Activated CD8-positive, alpha-beta memory T cell treated with anti-CD3 and anti-CD28 coated beads for 24 hours (primary cell): ENCODE data around the gene RAB28.

Source experiments
- DNase-seq: peaks from one replicate; pipeline ENCODE4 v3.0.0-alpha.2; 2020

RAB28 gene

DNA sequence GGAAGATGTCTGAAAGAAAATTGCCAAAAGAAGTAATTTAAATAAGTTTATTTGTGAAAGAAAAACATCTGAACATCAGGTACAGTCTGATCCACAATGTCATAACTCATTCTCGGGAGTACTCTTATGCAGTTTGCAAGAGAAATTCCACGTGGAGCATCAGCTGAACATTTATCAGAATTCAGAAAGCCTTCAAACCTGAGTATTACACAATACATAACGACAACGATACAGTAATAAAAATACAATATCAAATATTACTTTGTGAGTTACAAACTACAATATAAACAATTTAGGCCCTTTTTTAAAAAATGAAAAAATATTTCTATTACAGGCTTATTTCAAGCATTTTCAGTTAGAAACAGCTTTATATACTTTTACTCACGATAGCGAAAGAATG is 116.4 kb downstream of the RAB28 start:
- no peak for DNase-seq

DNA sequence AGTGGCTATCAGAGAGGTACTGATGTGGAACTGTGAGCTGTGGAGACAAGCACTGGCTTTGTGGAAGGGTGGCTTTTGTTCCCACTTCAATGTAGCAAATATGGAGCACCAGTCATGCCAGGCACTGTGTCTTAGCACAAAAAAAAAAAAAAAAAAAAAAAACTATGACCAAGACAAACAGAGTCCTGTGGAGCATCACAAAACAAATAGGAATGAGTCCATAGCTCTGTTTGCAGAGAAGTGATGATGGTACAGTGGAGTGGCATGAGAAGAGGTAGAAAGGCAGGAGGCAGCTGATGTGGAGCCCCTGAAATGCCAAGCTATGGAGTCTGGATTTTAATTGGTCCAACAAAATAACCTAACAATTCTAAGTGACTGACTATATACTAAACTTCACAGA is 116.9 kb downstream of the RAB28 start:
- DNase-seq: no peak

DNA sequence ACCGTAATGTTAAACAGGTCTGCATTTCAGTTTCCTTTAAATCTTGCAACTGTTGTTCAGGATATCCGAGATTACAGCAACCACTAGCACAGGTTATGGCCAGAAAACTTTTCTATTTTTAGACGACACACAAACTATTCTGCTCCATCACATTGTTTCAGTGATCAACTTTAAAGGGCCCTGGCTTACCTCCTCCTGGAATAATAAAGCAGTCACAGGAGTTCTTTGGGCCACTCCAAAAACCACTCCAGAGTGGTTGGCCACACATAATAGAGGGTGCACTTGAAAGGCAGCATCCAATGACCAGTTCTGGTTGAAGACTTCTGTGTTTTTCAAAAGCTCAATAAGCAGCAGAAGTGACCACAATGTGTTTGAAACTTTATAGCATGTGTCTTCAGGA is 118.9 kb downstream of the RAB28 start:
- no peak for DNase-seq

DNA sequence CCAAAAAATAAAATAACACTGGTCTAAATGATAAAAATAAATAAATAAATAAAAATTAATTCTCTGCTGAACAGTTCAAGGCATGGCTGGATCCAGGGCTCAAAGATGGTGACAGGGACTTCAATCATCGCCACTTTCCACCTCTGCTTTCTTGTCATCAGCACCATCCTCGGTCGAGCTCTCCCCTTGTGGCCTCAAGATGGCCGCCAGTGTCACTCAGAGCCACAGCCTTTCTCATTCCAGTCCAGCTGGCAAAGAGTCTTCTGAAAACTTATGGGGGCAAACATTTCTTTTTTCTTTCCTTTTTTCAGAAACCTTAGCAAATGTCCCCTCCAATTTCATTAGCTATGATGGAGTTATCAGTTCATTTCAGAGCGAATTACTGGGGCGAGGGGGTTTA is 119.5 kb downstream of the RAB28 start:
- no peak for DNase-seq

DNA sequence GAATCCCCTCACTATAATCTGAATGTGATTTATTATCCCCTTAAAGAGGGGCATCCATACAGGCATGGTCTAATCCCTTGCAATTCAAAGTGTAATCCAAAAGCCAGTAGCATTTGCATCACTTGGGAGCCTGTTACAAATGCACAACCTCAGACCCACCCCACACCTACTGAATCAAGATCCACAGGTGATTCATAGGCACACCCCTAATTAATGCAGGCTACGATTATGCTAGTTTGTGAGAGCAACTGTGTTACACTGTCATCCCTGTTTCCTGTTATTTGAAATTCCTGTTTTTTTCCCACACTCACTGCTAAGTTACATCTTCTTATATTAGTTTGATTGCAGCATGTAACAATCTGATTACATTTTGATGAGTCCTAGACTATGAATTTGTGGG is 120.0 kb downstream of the RAB28 start:
- no peak for DNase-seq

DNA sequence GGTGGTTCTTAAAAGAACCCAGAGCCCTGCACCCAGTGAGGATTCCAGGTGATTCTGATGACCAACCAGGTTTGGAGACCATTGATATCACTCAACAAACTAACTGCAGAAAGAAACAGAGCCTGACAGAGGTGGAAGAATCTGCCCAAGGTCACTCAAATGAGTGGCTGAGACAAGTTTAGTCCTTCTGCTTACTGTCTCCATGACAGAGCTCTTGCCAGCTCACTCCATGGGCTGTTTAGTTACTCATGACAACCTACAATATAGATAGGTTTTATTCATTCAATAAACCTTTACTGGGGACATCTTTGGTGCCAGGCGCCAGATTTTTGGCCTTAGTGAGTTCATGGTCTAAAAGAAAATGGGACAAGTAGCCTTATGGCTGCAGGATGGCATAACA is 124.3 kb downstream of the RAB28 start:
- no peak for DNase-seq

DNA sequence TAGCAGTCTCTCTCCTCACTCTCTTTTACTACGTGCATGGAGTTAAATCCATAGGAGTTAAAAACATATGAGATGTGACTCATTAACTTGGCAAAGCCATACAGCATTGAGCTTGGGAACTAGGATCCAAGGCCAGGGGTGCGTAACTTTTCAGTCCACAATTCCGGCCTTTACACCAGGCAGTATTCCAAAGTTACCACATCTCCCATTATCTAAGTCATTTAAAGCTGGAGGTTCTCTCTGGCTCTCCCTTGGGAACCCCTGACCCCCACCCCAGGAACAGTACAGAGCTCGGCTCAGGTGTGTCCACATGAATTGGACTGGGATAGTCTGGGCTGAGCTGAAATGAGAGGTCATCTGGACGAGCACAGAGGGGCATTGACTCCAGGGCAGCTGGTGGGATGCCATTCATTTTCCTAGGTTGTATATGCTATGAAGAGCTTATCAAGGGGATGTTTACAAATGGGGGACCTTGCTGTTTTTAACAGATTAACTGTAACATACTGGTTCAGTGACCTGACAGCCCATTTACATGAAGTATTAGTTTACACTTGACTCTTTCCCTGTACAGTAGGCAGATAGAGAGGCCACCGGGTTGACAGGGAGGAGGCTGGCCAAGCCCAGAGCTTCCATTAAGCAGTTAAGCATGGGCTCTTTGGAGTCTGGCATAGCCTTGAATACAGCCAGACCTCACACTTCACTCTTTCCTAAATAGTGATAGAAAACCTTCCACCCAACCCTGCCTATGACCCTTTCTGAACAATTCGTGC is 128.8 kb downstream of the RAB28 start:
- DNase-seq: no peak

DNA sequence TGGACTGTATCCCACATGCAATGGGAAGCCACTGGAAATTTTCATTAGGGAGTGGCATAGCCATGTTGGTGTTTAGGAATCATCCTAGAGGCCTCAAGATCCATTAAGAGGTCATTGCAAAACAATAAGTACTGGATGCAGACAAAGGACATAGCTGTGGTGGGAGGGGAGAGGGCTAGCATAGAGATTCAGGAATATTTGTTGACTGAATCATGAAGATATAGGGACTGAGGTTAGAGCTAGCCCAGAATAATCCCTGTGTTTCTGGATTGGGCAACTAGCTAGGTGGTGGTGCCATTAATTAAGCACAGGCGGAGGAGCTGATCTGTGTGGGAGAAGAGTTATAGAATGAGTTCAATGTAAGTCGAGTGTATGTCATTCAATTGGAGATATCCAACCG is 135.0 kb downstream of the RAB28 start:
- no peak for DNase-seq

DNA sequence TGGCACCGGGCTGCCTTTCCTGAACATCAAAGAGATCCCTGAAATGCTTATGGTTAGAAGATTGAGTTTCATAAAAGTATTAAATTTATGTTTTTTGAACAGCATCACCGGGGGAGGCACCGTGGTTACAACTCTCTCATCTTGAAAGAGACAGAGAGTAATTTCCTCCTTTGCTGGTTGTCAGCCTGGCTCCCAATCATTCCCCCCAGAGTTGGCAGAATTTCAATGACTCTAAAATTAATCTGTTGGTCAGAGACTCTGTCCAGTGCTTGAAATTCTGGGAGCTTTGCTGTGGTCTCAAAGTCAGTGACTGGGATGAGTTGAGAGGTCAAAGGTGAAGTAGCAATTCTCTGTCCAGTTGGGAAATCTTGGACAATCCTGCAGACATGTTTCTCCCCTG is 135.9 kb downstream of the RAB28 start:
- no peak for DNase-seq

DNA sequence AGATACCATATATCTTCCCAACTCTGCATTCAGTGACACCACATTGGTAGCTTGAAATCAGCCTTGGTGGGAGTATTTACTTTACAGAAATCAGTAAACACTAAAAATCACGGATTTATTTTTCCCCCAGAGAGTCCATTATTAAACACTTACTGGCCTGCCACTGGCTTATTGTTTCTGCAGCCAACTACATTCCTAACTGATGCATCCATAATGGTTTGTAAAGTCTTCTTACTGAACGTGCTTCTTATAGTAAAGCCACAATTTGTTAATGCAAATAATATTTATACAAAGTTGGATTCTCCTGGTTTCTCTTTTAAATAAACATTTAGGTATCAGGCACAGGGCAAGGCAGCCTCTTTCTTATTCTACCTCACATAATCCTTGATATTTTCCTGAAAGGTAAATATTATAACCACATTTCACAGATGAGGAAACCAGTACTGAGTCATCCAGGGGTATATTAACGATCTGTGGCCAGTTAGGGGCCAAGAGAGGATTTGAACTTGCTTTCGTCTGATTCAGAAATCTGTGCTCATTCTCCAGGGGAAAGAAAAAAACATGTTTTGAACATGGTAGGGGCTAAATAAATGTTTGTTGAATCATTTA is 136.5 kb downstream of the RAB28 start:
- no peak for DNase-seq

DNA sequence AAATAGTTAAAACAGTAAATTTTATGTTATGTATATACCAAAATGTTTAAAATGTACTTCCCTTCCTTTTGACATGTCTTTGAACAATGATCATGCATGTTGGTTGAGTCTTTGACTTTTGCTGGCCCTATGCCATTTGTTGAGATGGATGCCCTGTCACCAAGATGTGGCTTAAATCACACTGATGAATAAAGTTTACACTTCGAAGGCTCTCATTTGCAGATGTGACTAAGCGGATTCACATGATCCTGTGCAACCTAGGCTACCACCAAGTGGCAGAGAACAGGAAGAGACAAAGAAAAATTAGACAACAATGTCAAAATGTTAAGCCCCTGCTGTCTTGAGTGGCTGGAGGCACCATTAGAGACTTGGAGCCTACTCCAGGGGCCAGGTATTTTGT is 139.9 kb downstream of the RAB28 start:
- no peak for DNase-seq

DNA sequence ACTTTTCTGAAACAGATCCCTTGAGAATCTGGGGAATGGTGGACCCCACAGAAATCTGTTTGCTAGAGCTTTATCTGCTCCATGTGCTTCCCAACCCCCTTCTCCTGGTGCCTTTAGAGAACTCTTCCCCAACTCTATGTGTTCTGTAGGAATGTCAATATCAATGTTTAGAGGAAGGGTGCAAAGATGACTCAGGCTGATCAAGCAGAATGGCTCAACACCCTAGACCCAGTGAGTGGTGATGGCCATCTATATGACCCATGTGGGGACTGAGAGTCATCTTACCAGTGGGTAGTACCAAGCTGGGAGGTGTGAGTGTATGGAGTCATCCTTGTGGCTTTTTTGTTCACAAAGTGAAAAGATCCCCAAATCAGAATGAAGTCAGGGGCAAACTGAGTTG is 143.5 kb downstream of the RAB28 start:
- no peak for DNase-seq

DNA sequence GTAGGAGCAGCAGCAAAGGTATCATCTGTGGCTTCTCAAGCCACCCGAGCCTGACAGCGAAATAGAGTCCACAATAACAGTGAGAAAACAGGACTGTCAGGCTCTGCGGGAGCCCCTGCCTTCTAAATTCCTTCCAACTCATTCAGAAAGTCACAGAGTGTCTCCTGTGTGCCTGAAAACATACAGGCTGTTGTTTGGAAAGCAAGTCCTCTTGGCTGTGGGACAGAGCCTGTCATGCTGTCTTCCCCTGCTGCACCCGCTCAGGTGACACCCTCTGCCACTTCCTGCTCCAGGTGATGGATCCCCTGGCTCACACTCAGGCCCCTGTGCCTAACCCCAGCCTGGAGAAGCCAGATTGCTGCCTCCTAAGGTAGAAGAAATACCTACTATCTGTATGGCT is 152.3 kb downstream of the RAB28 start:
- DNase-seq: no peak

DNA sequence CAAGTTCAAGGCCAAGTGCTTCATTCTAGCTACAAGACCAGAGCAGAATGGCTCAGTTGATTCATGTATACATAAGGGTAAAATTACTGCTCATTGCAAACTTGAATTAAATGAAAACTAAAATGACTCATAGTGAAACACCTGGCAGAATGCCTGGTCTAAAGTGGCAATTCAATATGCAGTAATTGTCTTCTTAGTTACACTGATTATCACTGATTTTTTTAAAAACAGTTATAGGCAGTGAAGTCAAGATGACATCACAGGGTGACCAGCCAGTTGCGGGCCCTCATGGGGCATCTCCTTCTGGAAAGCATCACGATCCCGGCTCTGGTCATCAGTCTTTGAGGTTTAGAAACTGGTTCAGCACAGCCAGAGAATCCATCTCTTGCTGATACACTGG is 154.2 kb downstream of the RAB28 start:
- no peak for DNase-seq

DNA sequence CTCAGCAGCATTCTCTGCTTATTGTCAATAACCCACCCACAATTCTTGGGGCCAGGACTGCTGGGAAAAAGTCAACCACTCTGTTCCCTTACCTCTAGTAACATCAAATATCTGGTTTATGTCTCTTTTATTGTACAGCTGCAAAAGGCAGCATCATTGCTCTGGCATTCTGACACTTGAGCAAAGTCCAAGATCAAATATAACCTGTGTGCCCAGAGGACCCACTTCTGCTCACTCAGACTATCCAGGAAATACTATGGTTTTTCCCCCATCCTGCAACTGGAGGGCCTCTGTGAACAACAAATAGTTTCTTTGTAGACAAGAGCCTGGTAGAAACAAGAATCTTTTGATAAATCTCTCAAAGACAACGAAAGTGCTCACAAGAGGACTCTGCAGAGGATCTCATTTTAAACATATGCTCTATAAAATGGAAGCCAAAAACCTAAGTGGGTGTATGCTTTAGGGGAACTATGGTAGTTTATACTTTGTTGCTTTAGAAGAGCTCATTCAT is 154.7 kb downstream of the RAB28 start:
- no peak for DNase-seq

DNA sequence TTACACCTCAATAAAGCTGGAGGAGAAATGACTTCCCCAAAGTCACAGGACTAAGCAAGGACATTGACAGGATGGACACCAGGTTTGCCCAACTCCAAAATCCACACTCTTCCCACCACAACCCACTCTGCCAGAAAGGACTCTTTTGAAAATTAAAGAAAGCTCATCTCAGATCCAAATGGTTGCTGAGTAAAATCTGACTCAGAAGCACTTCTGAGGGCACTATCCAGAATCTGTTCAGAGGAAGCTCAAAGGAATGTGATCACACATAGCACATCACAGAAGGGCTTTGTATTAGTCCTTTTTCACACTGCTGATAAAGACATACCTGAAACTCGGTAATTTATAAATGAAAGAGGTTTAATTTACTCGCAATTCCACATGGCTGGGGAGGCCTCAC is 155.5 kb downstream of the RAB28 start:
- DNase-seq: no peak

DNA sequence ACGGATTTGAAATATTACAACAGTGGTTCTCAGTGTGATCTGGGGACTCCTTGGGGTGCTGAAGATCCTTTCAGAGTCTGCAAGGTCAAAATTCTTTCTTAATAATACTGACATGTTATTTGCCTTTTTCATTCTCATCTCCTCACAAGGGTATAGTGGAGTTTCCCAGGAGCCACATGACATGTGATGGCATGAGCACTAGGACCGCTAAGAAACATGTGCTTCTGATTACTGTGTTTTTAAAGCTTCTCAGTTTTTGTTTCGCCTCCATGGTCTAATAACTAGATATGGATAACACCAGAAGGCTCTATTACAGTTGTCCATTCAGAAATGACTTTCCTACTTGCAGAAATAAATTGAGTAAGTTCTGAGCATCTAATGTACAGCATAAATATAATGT is 156.1 kb downstream of the RAB28 start:
- no peak for DNase-seq

DNA sequence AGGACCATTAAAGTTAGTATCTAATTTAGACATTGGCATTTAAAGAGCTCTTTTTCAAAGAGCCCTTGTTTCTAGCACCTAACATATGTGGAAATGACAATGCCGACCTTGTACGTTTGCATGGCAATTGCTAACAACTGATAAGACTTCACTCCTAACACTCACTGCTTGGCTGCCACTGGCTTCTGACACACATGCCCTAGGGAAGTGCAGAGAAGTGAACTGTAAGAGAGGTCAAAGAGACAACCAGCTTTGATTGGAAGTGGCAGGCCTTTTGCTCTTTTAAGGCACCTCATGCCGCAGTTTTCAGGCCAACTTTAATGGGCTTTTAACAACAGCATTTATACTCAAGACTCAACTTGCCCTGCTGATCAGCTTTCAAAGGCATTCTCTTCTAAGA is 158.4 kb downstream of the RAB28 start:
- no peak for DNase-seq

DNA sequence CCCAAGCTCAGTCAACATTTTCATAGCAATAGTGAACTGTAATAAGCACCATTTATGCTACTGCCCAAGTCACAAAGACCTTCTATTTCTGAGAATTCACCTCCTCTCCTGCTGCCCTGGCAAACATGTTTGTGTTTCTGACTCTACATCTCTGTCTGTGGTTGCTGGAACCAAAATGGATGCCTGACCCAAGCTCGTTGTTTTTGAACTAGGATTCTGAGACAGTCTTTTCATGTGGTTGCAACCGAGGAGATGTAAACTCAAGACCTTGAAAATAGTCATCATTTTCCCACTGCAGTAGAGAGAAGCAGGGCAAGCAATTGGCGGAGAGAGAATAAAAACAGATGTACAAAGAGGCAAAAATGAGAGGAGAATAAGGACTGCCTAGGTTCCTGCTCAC is 160.2 kb downstream of the RAB28 start:
- no peak for DNase-seq

DNA sequence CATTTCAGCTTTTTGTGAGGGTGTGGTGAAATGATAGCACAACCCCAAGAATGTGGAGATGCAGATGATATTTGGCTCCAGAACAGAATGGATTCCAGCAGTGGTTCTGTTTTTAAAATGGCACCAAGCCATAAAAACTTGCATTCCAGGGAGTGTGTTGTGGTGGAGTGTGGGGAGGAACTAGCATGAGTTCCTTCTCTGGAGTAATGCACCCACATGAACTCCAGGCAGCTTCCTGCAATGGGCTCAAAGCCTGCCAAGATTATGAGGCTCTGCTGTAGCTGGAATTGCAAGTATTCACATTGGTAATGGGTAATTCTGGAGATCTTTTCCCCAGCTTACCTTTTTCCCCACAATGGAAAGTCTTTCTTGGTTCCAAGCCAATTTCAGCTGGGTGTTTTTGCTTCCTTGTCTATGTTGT is 161.4 kb downstream of the RAB28 start:
- DNase-seq: no peak
